GM10266 (cell line): ENCODE measurements around the gene KIF20B.

Source experiments
- DNase-seq: peaks from one replicate; pipeline ENCODE4 v3.0.0; 2012; ENCODE audit errors: extremely low spot score
- CTCF ChIP-seq: IDR thresholded peaks from 2 replicates; pipeline ENCODE4 v1.5.1; 2012; ENCODE audit warnings: mild to moderate bottlenecking, low read depth; ENCODE audit not compliant: control insufficient read depth, insufficient read depth; ENCODE audit errors: missing control alignments

KIF20B gene

DNA sequence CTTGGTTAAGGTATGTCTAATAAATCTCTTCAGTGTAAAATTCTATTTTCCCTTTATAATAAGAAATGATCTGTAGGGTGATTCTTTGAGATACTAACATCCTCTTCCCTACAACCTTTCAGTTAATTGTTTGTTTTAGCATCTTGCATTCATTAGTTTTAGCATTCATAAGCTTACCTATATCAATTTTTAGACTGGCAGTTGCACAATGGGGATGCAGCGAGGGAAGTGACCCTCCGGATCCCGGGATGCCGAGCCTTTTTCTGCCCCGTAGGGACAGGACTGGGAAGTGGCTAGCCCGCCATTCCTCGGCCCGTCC is 508 bp upstream of the KIF20B start:
- no peak for DNase-seq
- TF ChIP-seq CTCF, result no peak

DNA sequence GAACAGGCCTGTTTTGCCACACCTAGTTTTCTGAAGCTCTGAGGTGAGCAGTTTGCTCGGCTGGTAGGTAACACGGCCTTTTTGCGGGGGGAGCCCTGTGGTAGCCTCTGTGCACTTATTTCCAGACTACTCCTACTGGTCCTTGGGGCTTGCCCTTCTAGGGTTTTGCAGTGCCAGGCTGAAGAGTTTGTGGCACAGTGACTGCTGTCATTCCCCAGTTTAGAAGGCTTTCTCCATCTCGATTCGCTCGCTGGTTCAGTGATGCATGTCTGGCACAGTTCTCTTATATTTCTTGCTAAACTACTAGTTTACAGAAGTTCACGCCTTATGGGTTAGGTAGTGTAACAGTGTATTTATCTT is 711 bp downstream of the KIF20B start:
- no peak for TF ChIP-seq CTCF
- DNase-seq, result no peak

- TF ChIP-seq CTCF, result no peak
- DNase-seq, result no peak
Measured at GRCh38 chr10:89705466-89705865, 4.1 kb downstream of the KIF20B start.

DNA sequence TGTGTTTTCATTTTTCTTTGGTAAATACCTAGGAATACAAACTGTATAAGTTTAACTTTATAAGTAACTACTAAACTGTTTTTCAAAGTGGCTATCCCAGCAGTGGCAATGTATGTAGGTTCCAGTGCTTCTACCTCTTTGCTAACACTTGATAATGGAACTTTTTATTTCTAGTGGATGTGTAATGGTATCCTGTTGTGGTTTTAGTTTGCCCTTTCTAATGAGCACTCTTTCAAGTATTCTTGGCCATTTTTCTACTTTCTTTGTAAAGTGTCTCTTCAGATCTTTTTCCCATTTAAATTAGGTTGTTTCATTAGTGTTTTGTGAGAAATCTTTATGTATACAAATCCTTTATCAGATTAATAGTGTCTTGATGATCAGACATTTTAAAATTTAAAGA is 4.6 kb downstream of the KIF20B start:
- TF ChIP-seq CTCF, result no peak
- DNase-seq, result no peak

GRCh38 chr10:89707372-89707771 is 6.0 kb downstream of the KIF20B start:
- no peak for TF ChIP-seq CTCF
- DNase-seq, result no peak

- DNase-seq, result no peak
- no peak for TF ChIP-seq CTCF
Measured at GRCh38 chr10:89710753-89711152, 9.4 kb downstream of the KIF20B start.

GRCh38 chr10:89734616-89735015 is 33.2 kb downstream of the KIF20B start:
- DNase-seq, result no peak
- no peak for TF ChIP-seq CTCF
